IPS-11a (cell line): ENCODE data around the gene PDE1C.

ENCODE experiments used
- H3K4me3 ChIP-seq: one replicate; pipeline ENCODE4 v1.5.1; 2013; ENCODE audit warnings: low read depth, low read length, control low read depth

PDE1C gene

GRCh38 chr7:31997423-31997822 is 72.8 kb downstream of the PDE1C start:
- no peak overlapping the region for H3K4me3 ChIP-seq

- no peak overlapping the region for H3K4me3 ChIP-seq
These were observed 75.1 kb downstream of the PDE1C start for GRCh38 chr7:31995134-31995533.

- H3K4me3 ChIP-seq, result no peak overlapping the region
These were observed 78.4 kb downstream of the PDE1C start for GRCh38 chr7:31991846-31992245.

DNA sequence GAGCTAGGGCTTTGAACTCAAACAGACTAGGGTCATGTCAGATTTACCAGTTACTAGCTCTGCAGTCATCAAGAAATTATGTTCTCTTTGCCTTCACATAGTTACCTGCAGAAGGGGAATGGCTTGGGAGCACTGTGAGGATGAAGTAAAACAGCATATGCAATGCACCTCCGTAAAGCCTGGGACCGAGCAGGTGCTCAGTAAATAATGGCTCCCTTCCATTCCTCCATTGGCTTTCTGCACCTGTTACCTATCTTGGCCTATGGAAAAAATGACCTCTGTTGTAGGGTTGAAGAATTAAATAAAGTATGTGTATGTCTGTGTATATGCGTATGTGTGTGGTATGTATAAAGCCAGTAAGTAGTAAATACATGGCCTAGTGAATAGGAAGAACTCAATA is 78.8 kb downstream of the PDE1C start:
- no peak overlapping the region for H3K4me3 ChIP-seq

GRCh38 chr7:31986878-31987518 is 83.2 kb downstream of the PDE1C start:
- no peak overlapping the region for H3K4me3 ChIP-seq

- H3K4me3 ChIP-seq, result no peak overlapping the region
These were observed 87.2 kb downstream of the PDE1C start for GRCh38 chr7:31982962-31983361.

GRCh38 chr7:31981874-31982390 is 88.3 kb downstream of the PDE1C start:
- no peak overlapping the region for H3K4me3 ChIP-seq

GRCh38 chr7:31979690-31980330 is 90.4 kb downstream of the PDE1C start:
- H3K4me3 ChIP-seq, result no peak overlapping the region

DNA sequence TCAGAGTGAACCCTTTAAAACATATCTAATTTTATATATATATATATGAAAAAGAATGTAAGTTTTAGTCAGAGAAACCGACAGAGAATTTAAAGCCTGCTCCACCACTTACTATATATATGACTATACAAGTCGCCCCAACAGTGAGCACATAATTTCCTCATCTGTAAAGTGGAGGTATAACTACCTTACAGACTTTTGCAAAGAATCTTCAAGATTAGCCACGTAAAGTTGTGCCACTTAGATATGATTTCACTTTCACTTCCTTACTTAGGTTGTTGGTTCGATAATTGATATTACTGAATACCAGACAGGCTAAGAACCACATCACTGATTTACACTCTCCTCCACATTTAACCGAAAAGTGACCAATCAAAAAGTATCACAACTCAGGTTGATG is 94.7 kb downstream of the PDE1C start:
- H3K4me3 ChIP-seq, result no peak overlapping the region

DNA sequence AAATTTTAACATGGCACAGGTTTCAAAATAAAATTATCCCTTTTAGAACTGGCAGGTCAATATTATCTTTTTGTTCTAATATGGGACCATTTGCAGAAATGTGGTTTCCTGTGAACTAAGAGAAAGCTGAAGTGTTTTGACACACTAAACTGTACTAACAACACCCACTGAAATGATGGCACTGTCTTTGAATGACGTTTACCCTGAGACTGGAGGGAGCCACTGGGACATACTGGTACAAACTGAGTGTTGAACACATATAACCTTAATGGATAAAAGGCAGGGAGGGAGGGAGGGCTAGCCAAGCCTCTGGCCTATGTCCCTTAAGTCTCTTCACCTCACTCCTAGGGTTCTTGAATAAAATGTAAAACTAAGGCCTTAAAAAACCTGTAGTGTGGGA is 95.9 kb downstream of the PDE1C start:
- H3K4me3 ChIP-seq, result no peak overlapping the region

DNA sequence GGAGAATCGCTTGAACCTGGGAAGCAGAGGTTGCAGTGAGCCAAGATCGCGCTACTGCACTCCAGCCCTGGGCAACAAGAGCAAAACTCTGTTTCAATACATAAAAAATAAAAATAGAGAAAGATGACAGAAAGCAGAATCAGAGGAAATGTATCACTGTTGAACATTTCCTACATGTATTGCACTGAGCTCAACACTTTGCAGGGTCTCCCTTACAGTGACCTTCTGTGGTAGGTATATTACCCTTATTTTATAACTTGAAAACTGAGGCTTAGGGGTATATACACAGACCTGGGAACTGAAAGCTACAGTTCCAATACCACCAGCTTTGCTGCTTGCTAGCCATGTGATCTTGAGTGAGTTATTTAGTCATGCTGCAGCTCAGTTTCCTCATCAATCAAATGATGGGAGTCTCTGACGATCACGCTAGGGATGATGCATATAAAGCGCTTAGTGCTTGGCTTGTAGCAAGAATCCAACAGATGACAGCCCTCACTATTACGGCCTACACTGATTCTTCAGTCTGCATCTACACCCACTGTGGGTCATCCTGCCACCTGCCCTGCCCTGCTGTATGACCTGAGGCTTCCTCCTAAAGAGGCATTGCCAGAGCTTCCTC is 99.0 kb downstream of the PDE1C start:
- H3K4me3 ChIP-seq, result no peak overlapping the region

GRCh38 chr7:31970501-31970900 is 99.7 kb downstream of the PDE1C start:
- H3K4me3 ChIP-seq, result no peak overlapping the region

DNA sequence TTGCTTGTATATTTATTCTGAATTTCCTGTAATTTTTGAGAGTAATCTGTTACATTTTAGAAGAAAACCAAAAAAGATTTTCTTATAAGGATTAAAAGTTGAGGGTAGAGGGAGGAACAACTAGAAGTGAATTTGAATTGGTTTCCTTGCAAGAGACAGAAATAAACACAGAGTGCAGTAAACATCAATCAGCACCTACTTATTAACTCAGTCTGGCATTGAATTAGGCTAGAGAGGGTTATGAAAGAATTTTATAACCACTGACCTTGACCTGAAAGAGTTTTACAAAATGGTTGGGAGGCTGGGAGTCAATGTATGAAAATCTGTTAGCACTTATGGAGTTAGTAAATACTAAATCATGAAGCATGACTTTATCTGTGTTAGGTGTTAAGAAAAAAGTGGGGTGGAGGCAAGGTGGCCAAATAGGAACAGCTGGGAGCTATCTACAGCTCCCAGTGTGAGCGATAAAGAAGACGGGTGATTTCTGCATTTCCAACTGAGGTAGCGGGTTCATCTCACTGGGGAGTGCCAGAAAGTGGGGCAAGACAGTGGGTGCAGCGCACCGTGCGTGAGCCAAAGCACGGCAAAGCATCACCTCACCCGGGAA is 106.5 kb downstream of the PDE1C start:
- no peak overlapping the region for H3K4me3 ChIP-seq

DNA sequence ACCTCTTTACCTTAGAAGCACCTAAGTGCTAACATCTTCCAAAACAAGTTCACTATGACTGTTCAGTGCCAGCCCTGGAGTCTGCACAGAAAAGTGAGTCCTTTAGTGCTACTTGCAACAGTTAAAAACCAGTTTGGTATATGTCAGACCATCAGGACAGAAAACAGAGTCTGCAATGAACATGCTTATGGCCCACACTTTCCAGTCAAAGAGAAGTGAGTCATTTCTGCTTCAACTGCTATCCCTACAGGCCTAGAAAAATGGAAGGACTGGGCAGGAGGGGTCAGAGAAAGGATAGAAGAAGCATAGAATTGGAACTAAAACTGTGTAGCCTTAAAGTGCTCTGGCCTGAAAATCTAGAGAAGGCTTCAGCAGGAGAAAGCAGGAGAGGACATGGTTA is 108.0 kb downstream of the PDE1C start:
- H3K4me3 ChIP-seq, result no peak overlapping the region

DNA sequence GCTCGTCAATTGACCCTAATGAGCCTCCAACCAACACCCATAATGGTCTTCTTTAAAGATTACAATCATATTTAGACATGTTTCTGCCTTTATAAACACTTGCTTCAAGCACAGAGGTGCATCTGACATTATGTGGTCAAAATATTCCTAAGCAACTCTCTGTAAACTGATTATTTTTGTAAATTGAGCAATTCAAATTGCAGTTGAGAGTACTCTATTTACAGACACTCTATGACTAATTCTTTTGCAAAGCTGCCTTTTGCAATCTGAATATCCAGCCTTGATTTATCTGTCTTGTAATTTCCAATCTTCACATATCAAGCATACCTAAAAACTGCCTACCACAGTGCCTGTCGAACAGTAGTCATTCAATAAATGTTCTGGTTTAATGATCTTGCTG is 112.0 kb downstream of the PDE1C start:
- no peak overlapping the region for H3K4me3 ChIP-seq

DNA sequence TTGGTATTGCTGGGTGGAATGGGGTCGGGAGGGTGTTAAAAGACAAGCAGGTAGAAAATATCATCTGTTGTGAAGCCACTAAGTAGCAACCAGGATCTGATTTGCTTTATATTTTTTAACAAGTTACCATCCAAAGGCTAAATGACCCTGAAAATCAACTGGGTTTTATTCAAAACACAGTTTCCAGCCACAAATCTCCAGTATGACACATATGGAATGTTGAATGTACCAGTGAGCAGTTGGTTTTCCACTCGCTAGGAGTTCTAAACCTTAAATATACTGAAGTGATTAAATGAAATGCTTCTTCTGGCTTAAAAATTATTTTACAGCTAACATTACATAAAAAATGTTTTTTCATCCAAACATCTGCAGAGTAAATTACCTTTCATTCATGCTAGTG is 112.5 kb downstream of the PDE1C start:
- H3K4me3 ChIP-seq, result no peak overlapping the region

DNA sequence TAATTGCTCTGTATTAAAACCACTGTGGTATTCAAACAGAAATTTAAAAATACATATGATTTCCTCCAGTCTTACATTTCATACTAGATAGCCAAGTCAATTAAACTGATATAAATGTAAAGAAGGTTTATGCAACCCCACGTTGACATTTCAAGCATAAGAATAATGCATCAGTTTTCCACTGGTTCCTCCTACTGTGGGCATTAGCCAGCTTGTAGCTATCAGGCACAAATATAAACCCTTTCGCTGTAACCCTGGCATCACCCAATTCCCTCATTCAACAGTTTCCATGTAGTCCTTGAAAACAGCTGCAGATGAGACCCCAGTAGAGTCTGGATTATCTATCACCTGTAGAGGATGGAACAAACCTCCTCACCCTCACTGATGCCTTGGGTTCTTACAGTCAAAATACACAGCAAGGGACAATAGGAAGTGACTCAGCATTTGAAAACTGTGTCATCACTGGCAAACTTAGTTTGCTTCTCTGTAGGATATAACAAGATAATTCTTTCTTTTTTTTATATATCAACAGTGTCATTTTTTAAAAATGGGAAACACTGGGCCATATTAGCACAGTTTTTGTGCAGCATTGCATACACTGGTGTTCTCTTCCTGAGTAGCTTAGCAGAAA is 113.0 kb downstream of the PDE1C start:
- no peak overlapping the region for H3K4me3 ChIP-seq

- no peak overlapping the region for H3K4me3 ChIP-seq
These were observed 114.6 kb downstream of the PDE1C start for GRCh38 chr7:31955641-31956040.

- H3K4me3 ChIP-seq, result no peak overlapping the region
These were observed 115.2 kb downstream of the PDE1C start for GRCh38 chr7:31955021-31955420.

DNA sequence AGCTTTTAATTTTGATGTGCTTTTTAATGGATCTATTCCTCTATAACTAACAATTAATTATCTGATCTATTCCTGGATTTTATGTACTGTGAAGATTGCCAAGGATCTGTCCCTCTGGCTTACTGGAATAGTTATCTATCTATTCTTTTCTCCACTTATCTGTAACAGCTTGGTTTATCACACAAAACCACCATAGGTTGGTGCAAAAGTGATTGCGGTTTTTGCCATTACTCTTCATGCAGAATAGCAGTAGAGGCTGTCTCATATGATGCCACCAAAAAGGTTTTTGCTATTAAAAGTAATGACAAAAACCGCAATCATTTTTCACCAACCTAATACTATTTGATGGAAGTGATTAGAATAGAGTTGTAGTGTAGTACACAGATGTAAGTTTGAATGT is 115.7 kb downstream of the PDE1C start:
- no peak overlapping the region for H3K4me3 ChIP-seq

DNA sequence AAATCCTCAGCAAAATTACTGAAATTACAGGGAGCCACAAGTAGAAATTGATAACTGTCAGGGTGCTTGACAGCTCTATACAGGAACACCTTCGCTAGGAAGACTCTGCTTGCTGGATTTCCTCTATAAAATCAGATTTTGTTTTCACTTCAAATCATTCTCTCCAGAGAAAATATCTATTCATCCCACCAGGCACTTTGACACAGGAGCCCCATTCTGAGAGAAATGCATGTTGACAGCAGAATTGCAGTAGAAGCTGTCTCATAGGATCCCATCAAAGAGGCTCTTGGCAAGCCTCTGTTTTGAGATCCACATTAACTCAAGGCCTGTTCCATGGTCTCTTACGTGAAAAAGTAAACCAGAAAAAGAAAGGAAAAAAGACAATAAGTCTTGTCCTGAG is 116.8 kb downstream of the PDE1C start:
- no peak overlapping the region for H3K4me3 ChIP-seq
